GM12801 (cell line): ENCODE measurements around the gene AKT1S1.

Source experiments
- TF ChIP-seq, protein P1 (sequence below): IDR thresholded peaks from one replicate; pipeline ENCODE4 v1.5.1; 2011; ENCODE audit warnings: control low read depth; ENCODE audit not compliant: insufficient read length; ENCODE audit errors: extremely low read depth

AKT1S1 gene

DNA sequence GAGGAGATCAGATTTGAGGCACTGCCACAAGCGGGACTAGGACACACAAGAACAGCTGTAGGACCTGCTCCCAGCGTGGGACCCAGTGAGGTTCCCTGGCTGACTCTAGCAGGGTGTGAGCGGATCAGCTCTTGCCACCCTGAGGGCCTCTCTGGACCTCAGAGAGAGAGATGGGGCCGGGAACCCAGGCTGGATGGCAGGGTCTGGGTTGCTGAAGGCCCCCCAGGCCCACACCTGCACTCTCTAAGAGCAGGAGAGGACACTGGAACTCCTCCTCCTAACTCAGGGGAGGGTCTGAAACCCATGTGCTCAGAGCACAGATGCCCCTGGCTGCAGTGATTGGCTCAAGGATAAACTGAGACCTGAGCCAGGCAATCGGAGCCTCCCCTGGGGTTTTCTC, 33.0 kb upstream of the AKT1S1 start:
- TF ChIP-seq, protein P1, sequence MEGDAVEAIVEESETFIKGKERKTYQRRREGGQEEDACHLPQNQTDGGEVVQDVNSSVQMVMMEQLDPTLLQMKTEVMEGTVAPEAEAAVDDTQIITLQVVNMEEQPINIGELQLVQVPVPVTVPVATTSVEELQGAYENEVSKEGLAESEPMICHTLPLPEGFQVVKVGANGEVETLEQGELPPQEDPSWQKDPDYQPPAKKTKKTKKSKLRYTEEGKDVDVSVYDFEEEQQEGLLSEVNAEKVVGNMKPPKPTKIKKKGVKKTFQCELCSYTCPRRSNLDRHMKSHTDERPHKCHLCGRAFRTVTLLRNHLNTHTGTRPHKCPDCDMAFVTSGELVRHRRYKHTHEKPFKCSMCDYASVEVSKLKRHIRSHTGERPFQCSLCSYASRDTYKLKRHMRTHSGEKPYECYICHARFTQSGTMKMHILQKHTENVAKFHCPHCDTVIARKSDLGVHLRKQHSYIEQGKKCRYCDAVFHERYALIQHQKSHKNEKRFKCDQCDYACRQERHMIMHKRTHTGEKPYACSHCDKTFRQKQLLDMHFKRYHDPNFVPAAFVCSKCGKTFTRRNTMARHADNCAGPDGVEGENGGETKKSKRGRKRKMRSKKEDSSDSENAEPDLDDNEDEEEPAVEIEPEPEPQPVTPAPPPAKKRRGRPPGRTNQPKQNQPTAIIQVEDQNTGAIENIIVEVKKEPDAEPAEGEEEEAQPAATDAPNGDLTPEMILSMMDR = no peak

GRCh38 chr19:49908480-49909420, 31.6 kb upstream of the AKT1S1 start:
- TF ChIP-seq, protein P1 = no peak

- TF ChIP-seq, protein P1 = no peak
Measured at GRCh38 chr19:49907745-49908446, 30.7 kb upstream of the AKT1S1 start.

- TF ChIP-seq, protein P1 = no peak
Measured at GRCh38 chr19:49906879-49907564, 29.9 kb upstream of the AKT1S1 start.

DNA sequence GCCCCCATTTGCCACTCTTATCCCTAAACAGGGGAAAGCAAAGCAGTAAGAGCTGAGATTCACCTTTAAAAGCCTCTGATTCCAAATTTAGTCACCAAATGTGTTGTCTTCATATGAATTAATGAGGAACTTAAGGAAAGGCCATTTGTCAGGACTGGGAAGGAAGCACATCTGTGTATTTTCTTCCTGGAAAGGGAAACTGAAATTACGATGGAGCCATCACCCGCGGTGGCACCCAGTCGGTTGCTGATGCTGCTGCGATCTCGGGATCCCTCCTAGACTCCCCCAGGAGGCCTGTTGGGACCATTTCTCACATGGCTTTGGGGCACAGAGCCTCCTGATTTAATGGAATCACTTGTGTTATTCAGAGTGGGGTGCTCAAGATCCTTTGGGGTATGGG, 27.0 kb upstream of the AKT1S1 start:
- TF ChIP-seq, protein P1 = no peak

GRCh38 chr19:49896863-49897621, 19.9 kb upstream of the AKT1S1 start, which contains the start of gene IL4I1:
TSS of gene IL4I1 (minus strand) at chr19:49896887. CDS start at chr19:49896160, 727 bp downstream.
- TF ChIP-seq, protein P1 = no peak
